Natural killer cell (primary cell): ENCODE results near the gene UMOD. TPM values are rescaled to one million over a fixed set of nuclear protein-coding genes. Genes with fewer than 3 reads are reported as not detected.

ENCODE experiments used
- ATAC-seq, 3 donors: fragments of 150-1000 bp in 2 of 3; fragments of 200-7000 bp in 1 of 3; cut with Tn5 transposase; 1 replicate in 1 of 3; 2 replicates in 2 of 3; pipeline ENCODE4 v1.10.0; 2021; ENCODE audit warnings: mild to moderate bottlenecking in 2 of 3, moderate library complexity in 2 of 3
- DNase-seq, 2 donors: peaks; one replicate each; pipeline versions ENCODE4 v3.0.0 to v3.0.0-alpha.2; 2013 to 2021; ENCODE audit warnings: mixed read lengths in 1 of 2
- H3K27ac ChIP-seq: one replicate; pipeline ENCODE4 v1.5.1; 2013; ENCODE audit warnings: mild to moderate bottlenecking, low read length
- H3K27me3 ChIP-seq: one replicate; pipeline ENCODE4 v1.6.1; 2013; ENCODE audit warnings: low read length; ENCODE audit not compliant: control insufficient read depth, insufficient read depth
- H3K36me3 ChIP-seq: one replicate; pipeline ENCODE4 v1.6.1; 2013; ENCODE audit warnings: low read length; ENCODE audit not compliant: control insufficient read depth, insufficient read depth
- H3K4me1 ChIP-seq: one replicate; pipeline ENCODE4 v1.6.1; 2013; ENCODE audit warnings: low read length; ENCODE audit not compliant: control insufficient read depth, insufficient read depth
- H3K4me3 ChIP-seq: one replicate; pipeline ENCODE4 v1.5.1; 2013; ENCODE audit warnings: low read length
- H3K9me3 ChIP-seq: one replicate; pipeline ENCODE4 v1.6.1; 2013; ENCODE audit warnings: low read length; ENCODE audit not compliant: control insufficient read depth, insufficient read depth
- H3K27ac Mint-ChIP-seq, 2 donors: one replicate each; pipeline ENCODE4 v1.8.0; 2022; ENCODE audit warnings: mild to moderate bottlenecking in 2 of 2, mixed read lengths in 2 of 2, moderate library complexity in 1 of 2
- H3K27me3 Mint-ChIP-seq, 2 donors: one replicate each; pipeline ENCODE4 v1.8.0; 2022; ENCODE audit warnings: low read depth in 2 of 2, mixed read lengths in 2 of 2
- H3K36me3 Mint-ChIP-seq: one replicate; pipeline ENCODE4 v1.8.0; 2022; ENCODE audit warnings: mixed read lengths
- H3K4me1 Mint-ChIP-seq, 2 donors: one replicate each; pipeline ENCODE4 v1.8.0; 2022; ENCODE audit warnings: mixed read lengths in 2 of 2
- H3K4me3 Mint-ChIP-seq: one replicate; pipeline ENCODE4 v1.8.0; 2022; ENCODE audit warnings: mild to moderate bottlenecking, moderate library complexity, mixed read lengths
- H3K9me3 Mint-ChIP-seq, 2 donors: one replicate each; pipeline ENCODE4 v1.8.0; 2022; ENCODE audit warnings: mixed read lengths in 2 of 2
- CTCF ChIP-seq: fragments of 200-600 bp; IDR thresholded peaks from one replicate; pipeline ENCODE4 v1.8.0; 2022; ENCODE audit warnings: antibody characterized with exemption
- WGBS: methylation state at CpG from one replicate; pipeline ENCODE4 v1.1.7; 2013; ENCODE audit warnings: missing lambda C conversion rate; ENCODE audit not compliant: insufficient coverage; 5-methylcytosine and 5-hydroxymethylcytosine counted together
- intact Hi-C: fragments of 100-400 bp; cut with micrococcal nuclease; formaldehyde crosslinking; loops from one replicate; pipeline ENCODE4 v1.14.2; 2022
- total RNA-seq, 4 donors: library from RNA; stranded (reverse); fragments of 120-200 nt in 1 of 4; gene quantifications; one replicate each; pipeline versions ENCODE4 v1.2.3 to v1.2.4, GENCODE V29; 2013 to 2022

Gene UMOD
- total RNA-seq, 3 donors from 2014 or later (not counting 1 experiment from before 2014, with no cell fraction given), result not detected

GRCh38 chr16:20320178-20320577 lies 32.3 kb downstream of the UMOD start:
- no peak for TF ChIP-seq CTCF
- Mint-ChIP-seq H3K27ac (no peak overlapping the region), H3K27me3 (peaks cover 0 to 3% of the 10 kb centered on the region in 2 donors), H3K9me3 (no peaks in the 10 kb centered on the region), H3K4me1 (no peaks in the 10 kb centered on the region), H3K4me3 (no peak overlapping the region), H3K36me3 (no peaks in the 10 kb centered on the region)
- H3K27me3 ChIP-seq, result no peaks in the 10 kb centered on the region
- H3K4me3 ChIP-seq, result no peak overlapping the region
- H3K9me3 ChIP-seq, result no peaks in the 10 kb centered on the region
- 91% methylated on average over 2 of the region's 2 CpGs for WGBS
- no peak for DNase-seq
- no peaks in the 10 kb centered on the region for H3K4me1 ChIP-seq
- no peaks in the 10 kb centered on the region for H3K36me3 ChIP-seq
- no peak for ATAC-seq
- intact Hi-C loops, result no loop called here
- H3K27ac ChIP-seq, result no peak overlapping the region

- no peaks in the 10 kb centered on the region for H3K9me3 Mint-ChIP-seq
- TF ChIP-seq CTCF, result no peak
- no CpG with 5 or more reads among the region's 1 CpG for whole genome bisulfite sequencing
- no peaks in the 10 kb centered on the region for H3K36me3 ChIP-seq
- H3K9me3 ChIP-seq, result no peaks in the 10 kb centered on the region
- DNase-seq, result no peak
- intact Hi-C loops, result no loop called here
- H3K4me3 Mint-ChIP-seq, result no peak overlapping the region
- ATAC-seq, result no peak
- H3K4me1 ChIP-seq, result no peaks in the 10 kb centered on the region
- no peak overlapping the region for H3K27ac ChIP-seq
- no peak overlapping the region for H3K27ac Mint-ChIP-seq
- H3K36me3 Mint-ChIP-seq, result no peaks in the 10 kb centered on the region
- no peaks in the 10 kb centered on the region for H3K27me3 ChIP-seq
- H3K27me3 Mint-ChIP-seq, result peaks cover 0 to 3% of the 10 kb centered on the region in 2 donors
- H3K4me1 Mint-ChIP-seq, result no peaks in the 10 kb centered on the region
- no peak overlapping the region for H3K4me3 ChIP-seq
Observed at GRCh38 chr16:20319406-20319805, 33.1 kb downstream of the UMOD start.

GRCh38 chr16:20318437-20318836 lies 34.1 kb downstream of the UMOD start:
- no peak for DNase-seq
- intact Hi-C loops, result no loop called here
- no peaks in the 10 kb centered on the region for H3K4me1 Mint-ChIP-seq
- H3K4me3 Mint-ChIP-seq, result no peak overlapping the region
- H3K9me3 ChIP-seq, result no peaks in the 10 kb centered on the region
- no peaks in the 10 kb centered on the region for H3K9me3 Mint-ChIP-seq
- H3K27ac ChIP-seq, result no peak overlapping the region
- H3K4me1 ChIP-seq, result no peaks in the 10 kb centered on the region
- no peaks in the 10 kb centered on the region for H3K36me3 Mint-ChIP-seq
- ATAC-seq, result no peak
- H3K27me3 ChIP-seq, result no peaks in the 10 kb centered on the region
- H3K27ac Mint-ChIP-seq, result no peak overlapping the region
- H3K4me3 ChIP-seq, result no peak overlapping the region
- no peaks in the 10 kb centered on the region for H3K36me3 ChIP-seq
- TF ChIP-seq CTCF, result no peak
- 56% methylated on average over 3 of the region's 3 CpGs for WGBS
- peaks cover 0 to 3% of the 10 kb centered on the region in 2 donors for H3K27me3 Mint-ChIP-seq

- no peak overlapping the region for H3K27ac Mint-ChIP-seq
- no peaks in the 10 kb centered on the region for H3K4me1 ChIP-seq
- no peaks in the 10 kb centered on the region for H3K27me3 ChIP-seq
- TF ChIP-seq CTCF, result no peak
- no peaks in the 10 kb centered on the region for H3K9me3 ChIP-seq
- no peaks in the 10 kb centered on the region for H3K36me3 ChIP-seq
- H3K27ac ChIP-seq, result no peak overlapping the region
- no peak for DNase-seq
- no peaks in the 10 kb centered on the region for H3K4me1 Mint-ChIP-seq
- ATAC-seq, result no peak
- no peak overlapping the region for H3K4me3 ChIP-seq
- H3K9me3 Mint-ChIP-seq, result no peaks in the 10 kb centered on the region
- H3K4me3 Mint-ChIP-seq, result no peak overlapping the region
- intact Hi-C loops, result no loop called here
- peaks cover 0 to 3% of the 10 kb centered on the region in 2 donors for H3K27me3 Mint-ChIP-seq
- H3K36me3 Mint-ChIP-seq, result no peaks in the 10 kb centered on the region
- WGBS, result 77% methylated on average over 7 of the region's 7 CpGs
Observed at GRCh38 chr16:20318006-20318405, 34.5 kb downstream of the UMOD start.
